H1 (cell line): Measurements from ENCODE around the gene TLE3. TPM values are rescaled to one million over a fixed set of nuclear protein-coding genes. Genes with fewer than 3 reads are reported as not detected.
A peak's percentile ranks its signal among the peaks of the same experiment; 100 is the strongest.

ENCODE experiments used
- CTCF ChIA-PET: fragments of 300-600 bp; sonication (Branson Sonifier 250); formaldehyde crosslinking; loops from one replicate; lab custom pipeline; 2021; ENCODE audit not compliant: partially characterized antibody; lab: Charles Lee
- POLR2A ChIA-PET: fragments of 300-600 bp; sonication (Branson Sonifier 250); formaldehyde crosslinking; loops from one replicate; lab custom pipeline; 2021; ENCODE audit warnings: inconsistent platforms; ENCODE audit not compliant: partially characterized antibody; lab: Charles Lee
- DNase-seq, 2 experiments: peaks; one replicate each; pipeline versions ENCODE4 v3.0.0 to v3.0.0-alpha.2; 2010 to 2022; ENCODE audit warnings: low spot score in 2 of 2, low read depth in 1 of 2, mixed read lengths in 1 of 2
- FAIRE-seq: peaks from 2 replicates; lab custom pipeline; 2011; peaks lifted over from hg19 to GRCh38; lab: Jason Lieb, UNC
- H2AFZ ChIP-seq: 2 replicates; pipeline ENCODE4 v1.8.1; 2012; ENCODE audit warnings: low read length, inconsistent platforms
- H2AK5ac ChIP-seq: 2 replicates; pipeline ENCODE4 v1.6.1; 2013; ENCODE audit warnings: low read depth, low read length
- H2BK120ac ChIP-seq: replicated peaks from 2 replicates; pipeline ENCODE3; 2013; ENCODE audit warnings: low read depth, low read length, inconsistent platforms
- H2BK12ac ChIP-seq: 2 replicates; pipeline ENCODE4 v1.6.1; 2013; ENCODE audit warnings: low read depth, low read length
- H2BK15ac ChIP-seq: 2 replicates; pipeline ENCODE4 v1.6.1; 2013; ENCODE audit warnings: low read length
- H2BK20ac ChIP-seq: 2 replicates; pipeline ENCODE4 v1.6.1; 2013; ENCODE audit warnings: low read length
- H2BK5ac ChIP-seq: 2 replicates; pipeline ENCODE4 v1.6.1; 2013; ENCODE audit warnings: low read depth, low read length
- H3K14ac ChIP-seq: 2 replicates; pipeline ENCODE4 v1.6.1; 2013; ENCODE audit warnings: inconsistent platforms; ENCODE audit not compliant: insufficient read length
- H3K18ac ChIP-seq: 2 replicates; pipeline ENCODE4 v1.6.1; 2013; ENCODE audit warnings: low read length; ENCODE audit errors: extremely low read depth
- H3K23ac ChIP-seq: 2 replicates; pipeline ENCODE4 v1.6.1; 2013; ENCODE audit warnings: inconsistent platforms; ENCODE audit not compliant: insufficient read length
- H3K23me2 ChIP-seq: 2 replicates; pipeline ENCODE4 v1.6.1; 2013; ENCODE audit warnings: low read depth, low read length
- H3K27ac ChIP-seq: 2 replicates; pipeline ENCODE4 v1.6.1; 2011; ENCODE audit warnings: low read depth, low read length, inconsistent platforms
- H3K27me3 ChIP-seq, 4 experiments: replicated peaks in 1 of 4; 1 replicate in 1 of 4; 2 replicates in 3 of 4; pipeline versions ENCODE4 v1.6.1 to v1.8.1; 2011 to 2013; ENCODE audit warnings: low read length in 3 of 4, mild to moderate bottlenecking in 3 of 4, inconsistent platforms in 2 of 4, mixed read lengths in 2 of 4, moderate library complexity in 1 of 4; ENCODE audit not compliant: control insufficient read depth in 3 of 4, insufficient read depth in 3 of 4; ENCODE audit errors: extremely low read depth in 1 of 4
- H3K36me3 ChIP-seq, 4 experiments: 2 replicates each; pipeline versions ENCODE4 v1.6.1 to v1.8.1; 2011 to 2013; ENCODE audit warnings: mild to moderate bottlenecking in 4 of 4, low read length in 3 of 4, moderate library complexity in 2 of 4, control low read depth in 1 of 4, inconsistent platforms in 1 of 4; ENCODE audit not compliant: insufficient read depth in 4 of 4, control insufficient read depth in 2 of 4
- H3K4ac ChIP-seq: replicated peaks from 2 replicates; pipeline ENCODE3; 2013; ENCODE audit warnings: low read length, low read depth, mixed read lengths, inconsistent platforms; ENCODE audit not compliant: insufficient read length
- H3K4me1 ChIP-seq, 4 experiments: replicated peaks in 1 of 4; 1 replicate in 1 of 4; 2 replicates in 3 of 4; pipeline versions ENCODE4 v1.6.1 to v1.8.1; 2011 to 2013; ENCODE audit warnings: low read length in 3 of 4, inconsistent platforms in 2 of 4, mixed read lengths in 1 of 4; ENCODE audit not compliant: insufficient read depth in 4 of 4, control insufficient read depth in 3 of 4
- H3K4me2 ChIP-seq, 2 experiments: 2 replicates each; pipeline versions ENCODE4 v1.6.1 to v1.8.1; 2011 to 2013; ENCODE audit warnings: low read depth in 2 of 2, low read length in 2 of 2, control low read depth in 1 of 2, inconsistent platforms in 1 of 2, mild to moderate bottlenecking in 1 of 2; ENCODE audit not compliant: insufficient read depth in 1 of 2
- H3K4me3 ChIP-seq, 4 experiments: fragments of 200-600, 300-600 bp in 1 of 4; sonication (generic), shearing (Covaris generic), sonication (Bioruptor Twin) in 1 of 4; 2 replicates each; pipeline versions ENCODE4 v1.5.1 to v1.8.1; 2011 to 2016; ENCODE audit warnings: low read length in 4 of 4, low read depth in 3 of 4, control low read depth in 2 of 4, inconsistent platforms in 2 of 4, mild to moderate bottlenecking in 2 of 4, mixed read lengths in 1 of 4, moderate library complexity in 1 of 4; ENCODE audit not compliant: insufficient read depth in 2 of 4; ENCODE audit errors: extremely low read depth in 1 of 4
- H3K56ac ChIP-seq: replicated peaks from 2 replicates; pipeline ENCODE3; 2013; ENCODE audit warnings: low read depth, mild to moderate bottlenecking, mixed read lengths, low read length, inconsistent platforms; ENCODE audit not compliant: insufficient read length
- H3K79me1 ChIP-seq: 2 replicates; pipeline ENCODE4 v1.6.1; 2013; ENCODE audit warnings: low read depth, low read length, control low read depth
- H3K79me2 ChIP-seq, 2 experiments: 2 replicates each; pipeline versions ENCODE4 v1.6.1 to v1.8.1; 2012 to 2013; ENCODE audit warnings: low read length in 2 of 2, mild to moderate bottlenecking in 2 of 2, inconsistent platforms in 1 of 2; ENCODE audit not compliant: insufficient read depth in 2 of 2, control insufficient read depth in 1 of 2
- H3K9ac ChIP-seq, 4 experiments: replicated peaks in 1 of 4; 1 replicate in 1 of 4; 2 replicates in 3 of 4; pipeline versions ENCODE4 v1.6.1 to v1.8.1; 2011 to 2013; ENCODE audit warnings: low read depth in 3 of 4, low read length in 3 of 4, control low read depth in 2 of 4, mild to moderate bottlenecking in 2 of 4, moderate library complexity in 2 of 4, inconsistent platforms in 1 of 4; ENCODE audit errors: extremely low read depth in 1 of 4
- H3K9me3 ChIP-seq, 2 experiments: 2 replicates each; pipeline versions ENCODE4 v1.6.1 to v1.8.1; 2012 to 2013; ENCODE audit warnings: mild to moderate bottlenecking in 2 of 2, moderate library complexity in 2 of 2, control low read depth in 1 of 2, inconsistent platforms in 1 of 2, low read depth in 1 of 2, low read length in 1 of 2, mixed read lengths in 1 of 2; ENCODE audit not compliant: insufficient read depth in 2 of 2
- H4K20me1 ChIP-seq, 2 experiments: replicated peaks in 1 of 2; 2 replicates each; pipeline versions ENCODE3 to v1.8.1; 2011 to 2013; ENCODE audit warnings: inconsistent platforms in 2 of 2, low read length in 2 of 2, mild to moderate bottlenecking in 1 of 2; ENCODE audit not compliant: insufficient read depth in 2 of 2, control insufficient read depth in 1 of 2
- H4K5ac ChIP-seq: 2 replicates; pipeline ENCODE4 v1.6.1; 2013; ENCODE audit warnings: low read length, low read depth, mixed read lengths, inconsistent platforms; ENCODE audit not compliant: insufficient read length
- H4K8ac ChIP-seq: 2 replicates; pipeline ENCODE4 v1.8.0; 2013; ENCODE audit warnings: mild to moderate bottlenecking, moderate library complexity, low read length, inconsistent platforms; ENCODE audit not compliant: insufficient read depth; ENCODE audit errors: extremely low read depth
- H4K91ac ChIP-seq: replicated peaks from 2 replicates; pipeline ENCODE3; 2013; ENCODE audit warnings: low read length, mixed read lengths, inconsistent platforms; ENCODE audit not compliant: insufficient read length
- BRCA1 ChIP-seq: IDR thresholded peaks from 2 replicates; pipeline ENCODE4 v1.6.1; 2012; ENCODE audit warnings: low read depth, low read length, improper control_type of control experiment
- CBX5 ChIP-seq: fragments of 300-800, 300-1000 bp; sonication (generic); IDR thresholded peaks from 2 replicates; pipeline ENCODE4 v1.7.1; 2016; ENCODE audit warnings: antibody characterized with exemption, low read length, low read depth
- CHD1 ChIP-seq: IDR thresholded peaks from 2 replicates; pipeline ENCODE4 v1.6.1; 2012; ENCODE audit warnings: low read depth, low read length, improper control_type of control experiment
- HDAC2 ChIP-seq, 2 experiments: fragments of 300-600 bp in 1 of 2; sonication (generic) in 1 of 2; IDR thresholded peaks; 2 replicates each; pipeline ENCODE4 v1.6.1; 2011 to 2012; ENCODE audit warnings: low read depth in 2 of 2, low read length in 2 of 2, mild to moderate bottlenecking in 2 of 2, moderate library complexity in 2 of 2, borderline replicate concordance in 1 of 2, inconsistent platforms in 1 of 2
- HDAC6 ChIP-seq: IDR thresholded peaks from one replicate; pipeline ENCODE4 v1.7.1; 2012; ENCODE audit warnings: low read depth, mild to moderate bottlenecking, inconsistent platforms, low read length, moderate library complexity
- KDM1A ChIP-seq: fragments of 200-600, 300-600 bp; sonication (generic); IDR thresholded peaks from 2 replicates; pipeline ENCODE4 v1.7.1; 2016; ENCODE audit warnings: mild to moderate bottlenecking, low read length, borderline replicate concordance
- KDM5A ChIP-seq: fragments of 200-600 bp; IDR thresholded peaks from 2 replicates; pipeline ENCODE4 v1.7.1; 2012; ENCODE audit warnings: mild to moderate bottlenecking, low read length, inconsistent platforms, mixed read lengths
- MAFK ChIP-seq: IDR thresholded peaks from 2 replicates; pipeline ENCODE4 v1.6.1; 2012; ENCODE audit warnings: low read depth, mild to moderate bottlenecking, improper control_type of control experiment, low read length
- POLR2AphosphoS5 ChIP-seq: IDR thresholded peaks from 2 replicates; pipeline ENCODE4 v1.6.1; 2011; ENCODE audit warnings: low read depth, low read length
- SP1 ChIP-seq: IDR thresholded peaks from 2 replicates; pipeline ENCODE4 v1.6.1; 2011; ENCODE audit warnings: low read depth, low read length
- SP2 ChIP-seq: IDR thresholded peaks from 2 replicates; pipeline ENCODE4 v1.6.1; 2012; ENCODE audit warnings: mild to moderate bottlenecking, low read length, inconsistent platforms
- TBP ChIP-seq: IDR thresholded peaks from 2 replicates; pipeline ENCODE4 v1.6.1; 2011; ENCODE audit warnings: low read depth, low read length, improper control_type of control experiment
- ZNF274 ChIP-seq: IDR thresholded peaks from 2 replicates; pipeline ENCODE4 v1.7.0; 2012; ENCODE audit warnings: low read length, borderline replicate concordance; ENCODE audit errors: extremely low read depth
- WGBS, 2 experiments: shearing (Covaris generic) in 1 of 2; methylation state at CpG; one replicate each; pipeline versions ENCODE4 v1.1.6 to v1.1.7; 2013 to 2015; ENCODE audit warnings: low lambda C conversion rate in 2 of 2, mixed read lengths in 2 of 2, inconsistent platforms in 1 of 2, low coverage in 1 of 2, missing lambda C conversion rate in 1 of 2; ENCODE audit not compliant: insufficient replicate concordance in 2 of 2, insufficient coverage in 1 of 2, insufficient read length in 1 of 2; ENCODE audit errors: extremely low coverage in 1 of 2, missing lambda C conversion rate in 1 of 2; 5-methylcytosine and 5-hydroxymethylcytosine counted together
- polyA plus RNA-seq, 7 experiments: library from polyadenylated mRNA; depleted of rRNA in 3 of 7; stranded (reverse) in 5 of 7; unstranded in 2 of 7; fragments of >200 nt in 5 of 7; fragments of 200-250 nt in 2 of 7; gene quantifications; 1 replicate in 5 of 7; 2 replicates in 1 of 7; 4 replicates in 1 of 7; pipeline versions ENCODE4 v1.2.1 to v1.2.3, GENCODE V29; 2011 to 2013; ENCODE audit warnings: missing spikeins in 2 of 7, mixed read lengths in 2 of 7
- total RNA-seq: library from RNA; stranded (reverse); fragmentation: NEBNext Ultra II Directional; extraction: Animal tissue kit (Norgen Biotek cat#: 25700); gene quantifications from 2 replicates; pipeline ENCODE4 v1.2.1, GENCODE V29; 2021
- TF ChIP-seq, protein P1 (sequence below): IDR thresholded peaks from 2 replicates; pipeline ENCODE4 v1.6.1; 2012; ENCODE audit warnings: inconsistent platforms

The TLE3 gene
- total and polyA plus RNA-seq, 2 of the 8 experiments (the other 6 are each of a cell fraction or from before 2014, with no cell fraction given), result 25.1 to 61.2 TPM

DNA sequence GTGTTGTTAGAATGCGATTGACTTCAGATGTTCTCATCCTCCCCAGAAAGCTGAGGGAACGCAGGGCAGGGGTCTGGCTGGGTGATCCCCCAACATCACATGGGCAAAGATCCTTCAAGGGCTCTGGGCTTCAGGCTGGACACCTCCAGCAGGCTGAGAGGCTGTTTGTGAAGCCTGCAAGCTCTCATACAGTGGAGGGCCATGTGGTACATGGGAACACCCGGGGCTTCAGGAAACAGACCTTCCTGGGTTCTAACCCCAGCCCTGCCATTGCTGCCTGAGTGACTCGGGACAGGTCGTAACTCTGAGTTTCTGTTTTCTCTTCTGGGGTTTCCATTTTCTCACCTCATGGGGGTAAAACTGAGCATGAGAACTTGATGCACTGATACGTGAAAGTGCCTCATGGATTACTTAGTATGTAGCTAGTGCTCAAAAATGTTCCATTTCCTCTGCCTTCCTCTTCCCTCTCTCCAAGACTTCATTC is 81.2 kb downstream of the TLE3 start:
- POLR2A ChIA-PET, result no interaction called here
- H2BK20ac ChIP-seq, result peak overlapping the region; percentile 10; the same call in 1 of the 2 replicates
- TF ChIP-seq SP1 (no peak), HDAC6 (no peak), TBP (no peak), CBX5 (no peak), POLR2AphosphoS5 (no peak), ZNF274 (no peak), KDM1A (no peak), KDM5A (no peak), BRCA1 (no peak), SP2 (no peak), MAFK (no peak), HDAC2 (IDR thresholded peaks at IDR 0.05; ENCODE audit: borderline replicate concordance in 1 of 2, low read depth in 2 of 2, low read length in 2 of 2) (no peak), CHD1 (no peak)
- TF ChIP-seq, protein P1, sequence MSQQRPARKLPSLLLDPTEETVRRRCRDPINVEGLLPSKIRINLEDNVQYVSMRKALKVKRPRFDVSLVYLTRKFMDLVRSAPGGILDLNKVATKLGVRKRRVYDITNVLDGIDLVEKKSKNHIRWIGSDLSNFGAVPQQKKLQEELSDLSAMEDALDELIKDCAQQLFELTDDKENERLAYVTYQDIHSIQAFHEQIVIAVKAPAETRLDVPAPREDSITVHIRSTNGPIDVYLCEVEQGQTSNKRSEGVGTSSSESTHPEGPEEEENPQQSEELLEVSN, result no peak

More for the DNA sequence above, 81.2 kb downstream of the TLE3 start:
- Histone ChIP-seq H4K20me1 (no peaks in the 10 kb centered on the region), H3K56ac (no peak overlapping the region), H4K91ac (no peak overlapping the region), H3K23me2 (no peaks in the 10 kb centered on the region), H3K18ac (no peak overlapping the region), H3K27me3 (peaks cover 0 to 2% (median 0%) of the 10 kb centered on the region in 4 experiments; a peak in 2 of 7 replicates), H2BK5ac (no peak overlapping the region), H3K79me2 (no peaks in the 10 kb centered on the region), H2BK120ac (no peak overlapping the region), H3K36me3 (no peaks in the 10 kb centered on the region), H2AK5ac (no peak overlapping the region), H3K4me1 (peaks cover 0 to 22% (median 16%) of the 10 kb centered on the region in 4 experiments; a peak in 6 of 7 replicates), H3K23ac (no peak overlapping the region), H3K9me3 (no peaks in the 10 kb centered on the region), H2BK12ac (peak overlapping the region; percentile 21; the same call in 1 of the 2 replicates), H4K8ac (no peak overlapping the region), H3K27ac (no peak overlapping the region), H3K4me3 (no peak overlapping the region), H2AFZ (no peak overlapping the region), H3K79me1 (no peaks in the 10 kb centered on the region), H3K9ac (no peak overlapping the region), H2BK15ac (no peak overlapping the region; the same call in 1 of the 2 replicates), H3K4me2 (no peak overlapping the region), H3K4ac (peak overlapping the region; percentile 40), H3K14ac (no peak overlapping the region), H4K5ac (no peak overlapping the region)
- no peak for FAIRE-seq
- CTCF ChIA-PET, result interaction anchor here (1.1 kb wide), 1 partner anchor 41 kb away, joined by 3 read pairs; no protein-coding TSS in a partner anchor
- 75% methylated on average over 6 of the region's 6 CpGs; no CpG with 5 or more reads in 1 of the 2 experiments for WGBS, 2 experiments
- DNase-seq, result no peak
